Activated naive CD4-positive, alpha-beta T cell treated with anti-CD3 and anti-CD28 coated beads, Interleukin-2, amount 50 U/mL, for 24 hours (primary cell): ENCODE measurements around the gene NEU2.
"Not testable (repeated sequence)": the region's sequence is repeated elsewhere in the genome, so short reads cannot be mapped to it uniquely, and the experiment has no call there.

Experiments
- H3K27ac Mint-ChIP-seq: one replicate; pipeline ENCODE4 v1.8.0; 2021; ENCODE audit warnings: mild to moderate bottlenecking, mixed read lengths
- H3K27me3 Mint-ChIP-seq: one replicate; pipeline ENCODE4 v1.8.0; 2021; ENCODE audit warnings: mixed read lengths
- H3K36me3 Mint-ChIP-seq: one replicate; pipeline ENCODE4 v1.8.0; 2021; ENCODE audit warnings: mixed read lengths
- H3K4me1 Mint-ChIP-seq: one replicate; pipeline ENCODE4 v1.8.0; 2021; ENCODE audit warnings: mixed read lengths
- H3K4me3 Mint-ChIP-seq: one replicate; pipeline ENCODE4 v1.8.0; 2021; ENCODE audit warnings: mild to moderate bottlenecking, mixed read lengths
- H3K9me3 Mint-ChIP-seq: one replicate; pipeline ENCODE4 v1.8.0; 2021; ENCODE audit warnings: mixed read lengths

NEU2 gene

GRCh38 chr2:233056961-233057605, 24.6 kb downstream of the NEU2 start:
- peaks cover 24% of the 10 kb centered on the region for H3K4me1 Mint-ChIP-seq
- no peaks in the 10 kb centered on the region for H3K9me3 Mint-ChIP-seq
- H3K27ac Mint-ChIP-seq, result peak overlapping the region; percentile 88
- H3K27me3 Mint-ChIP-seq, result no peaks in the 10 kb centered on the region
- H3K4me3 Mint-ChIP-seq, result no peak overlapping the region
- H3K36me3 Mint-ChIP-seq, result no peaks in the 10 kb centered on the region

- Mint-ChIP-seq H3K36me3 (no peaks in the 10 kb centered on the region), H3K4me3 (peak overlapping the region; percentile 21), H3K27me3 (no peaks in the 10 kb centered on the region), H3K9me3 (no peaks in the 10 kb centered on the region), H3K27ac (peak overlapping the region; percentile 86), H3K4me1 (peaks cover 39% of the 10 kb centered on the region)
These were observed 26.5 kb downstream of the NEU2 start for GRCh38 chr2:233058717-233059546.

- Mint-ChIP-seq H3K36me3 (peaks cover under 1% of the 10 kb centered on the region), H3K4me3 (peak overlapping the region; percentile 94), H3K4me1 (peaks cover 41% of the 10 kb centered on the region), H3K9me3 (no peaks in the 10 kb centered on the region), H3K27me3 (no peaks in the 10 kb centered on the region), H3K27ac (peak overlapping the region; percentile 95)
These were observed 27.0 kb downstream of the NEU2 start for GRCh38 chr2:233059547-233059796.

DNA sequence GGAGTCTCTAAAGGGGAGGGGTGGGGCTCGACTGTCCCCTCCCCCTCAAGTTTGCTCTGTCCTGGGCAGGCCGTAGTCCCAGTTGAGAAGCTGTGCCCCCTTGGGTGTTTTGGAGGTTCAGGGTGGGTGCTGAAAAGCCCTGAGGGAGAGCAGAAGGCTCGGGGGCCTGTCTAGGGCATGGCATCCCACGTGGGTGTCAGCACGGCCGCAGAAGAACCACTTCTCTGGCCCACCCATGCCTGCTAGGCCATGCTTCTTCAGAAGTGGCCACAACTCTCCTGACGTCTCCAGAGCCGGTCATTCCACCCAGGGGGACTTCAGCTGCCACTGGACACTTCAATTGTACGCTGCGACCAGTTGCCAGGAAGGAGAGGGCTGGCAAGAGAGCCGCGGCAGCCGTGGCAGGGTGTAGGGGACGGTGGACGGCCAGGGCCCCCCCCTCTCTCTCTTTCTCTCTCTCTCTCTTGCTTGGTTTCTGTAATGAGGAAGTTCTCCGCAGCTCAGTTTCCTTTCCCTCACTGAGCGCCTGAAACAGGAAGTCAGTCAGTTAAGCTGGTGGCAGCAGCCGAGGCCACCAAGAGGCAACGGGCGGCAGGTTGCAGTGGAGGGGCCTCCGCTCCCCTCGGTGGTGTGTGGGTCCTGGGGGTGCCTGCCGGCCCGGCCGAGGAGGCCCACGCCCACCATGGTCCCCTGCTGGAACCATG, 27.5 kb downstream of the NEU2 start, which contains the start of gene INPP5D:
Gene INPP5D (plus strand): TSS at position 546 of the 704 bp plus-strand sequence. CDS start 137 bp downstream, at position 683.
- H3K4me3 Mint-ChIP-seq, result peak within 1 kb of the TSS; percentile 94
- peaks cover 3% of the 10 kb centered on the region for H3K36me3 Mint-ChIP-seq
- peaks cover 46% of the 10 kb centered on the region for H3K4me1 Mint-ChIP-seq
- no peaks in the 10 kb centered on the region for H3K9me3 Mint-ChIP-seq
- peak within 1 kb of the TSS; percentile 95 for H3K27ac Mint-ChIP-seq
- no peaks in the 10 kb centered on the region for H3K27me3 Mint-ChIP-seq

- peaks cover 3% of the 10 kb centered on the region for H3K36me3 Mint-ChIP-seq
- H3K27ac Mint-ChIP-seq, result peak overlapping the region; percentile 95
These were observed 28.1 kb downstream of the NEU2 start for GRCh38 chr2:233060501-233060979.

DNA sequence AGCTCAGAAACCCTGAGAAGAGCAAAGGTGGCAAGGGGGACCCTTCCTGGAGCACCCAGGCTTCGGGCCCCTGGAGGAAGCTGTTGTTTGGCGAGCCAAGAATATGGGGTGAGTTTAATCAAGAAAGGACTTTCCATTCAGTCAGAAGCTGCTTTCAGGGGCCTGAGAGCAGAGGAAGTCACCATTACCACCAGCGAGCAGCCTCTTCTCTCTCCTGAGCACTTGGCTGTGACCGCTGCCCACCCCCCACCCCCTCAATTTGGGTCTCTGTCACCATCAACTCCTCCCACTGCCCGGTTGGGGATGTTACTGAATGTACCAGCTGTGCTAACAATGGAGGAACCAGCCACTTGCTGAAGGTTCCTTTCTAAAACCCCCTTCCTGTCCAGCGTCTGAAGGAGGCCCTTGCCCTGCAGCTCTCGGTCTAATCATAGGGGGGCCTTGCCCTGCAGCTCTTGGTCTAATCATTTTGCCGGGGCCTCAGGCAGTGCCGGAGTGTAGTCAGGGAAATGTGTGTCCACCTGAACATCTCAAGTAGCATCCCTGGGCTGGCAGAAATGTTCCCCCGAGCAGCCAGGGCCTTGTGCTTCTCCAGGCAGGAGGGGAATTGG, 28.6 kb downstream of the NEU2 start:
- Mint-ChIP-seq H3K27me3 (no peaks in the 10 kb centered on the region), H3K36me3 (peaks cover 3% of the 10 kb centered on the region), H3K4me1 (peaks cover 55% of the 10 kb centered on the region), H3K27ac (peak overlapping the region; percentile 95), H3K9me3 (no peaks in the 10 kb centered on the region), H3K4me3 (peak overlapping the region; percentile 94)

More at GRCh38 chr2:233060501-233060979, 28.1 kb downstream of the NEU2 start:
- H3K9me3 Mint-ChIP-seq, result no peaks in the 10 kb centered on the region
- H3K4me3 Mint-ChIP-seq, result peak overlapping the region; percentile 94
- no peaks in the 10 kb centered on the region for H3K27me3 Mint-ChIP-seq
- H3K4me1 Mint-ChIP-seq, result peaks cover 52% of the 10 kb centered on the region

DNA sequence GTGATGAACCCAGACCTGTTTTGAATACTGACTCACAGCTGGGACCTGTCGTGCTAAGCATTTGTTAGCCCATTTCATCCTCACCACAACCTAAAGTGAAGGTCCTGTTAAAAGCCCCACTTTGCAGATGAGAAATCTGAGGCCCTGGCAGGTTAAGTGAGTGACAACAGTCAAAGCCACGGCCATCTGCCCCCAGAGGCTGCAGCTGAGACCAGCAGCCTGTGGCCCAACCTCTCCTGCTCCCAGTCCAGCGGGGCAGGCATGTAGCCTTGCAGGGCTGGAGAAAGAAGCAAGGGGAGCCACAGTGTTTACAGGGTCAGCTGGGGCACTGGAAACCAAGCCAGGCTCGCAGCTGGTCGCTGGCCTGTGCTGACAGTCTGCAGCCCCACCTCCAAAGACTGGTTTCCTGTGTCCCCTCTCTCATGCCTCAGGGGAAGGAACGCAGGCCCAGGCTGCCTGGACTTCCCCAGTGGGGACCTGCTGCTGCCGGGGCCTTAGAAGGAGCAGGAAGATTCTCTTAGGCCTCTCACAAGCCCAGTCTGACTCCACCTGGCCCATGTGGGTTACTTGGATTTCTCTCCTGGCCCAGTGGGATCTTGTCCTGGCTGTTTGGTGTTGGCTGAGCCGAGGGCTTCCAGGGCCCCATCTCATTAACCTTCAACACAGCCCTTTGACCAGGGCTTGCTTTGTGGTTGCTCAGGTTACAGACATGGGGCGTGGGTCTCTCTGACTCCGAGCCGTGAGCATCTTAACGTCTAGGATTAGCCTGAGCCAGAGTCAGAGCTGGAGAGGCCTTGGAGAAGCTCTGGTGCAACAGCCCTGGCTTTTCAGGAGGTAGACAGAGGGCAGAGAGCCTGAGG, 29.3 kb downstream of the NEU2 start:
- Mint-ChIP-seq H3K4me1 (peaks cover 60% of the 10 kb centered on the region), H3K9me3 (no peaks in the 10 kb centered on the region), H3K27ac (peak overlapping the region; percentile 95), H3K27me3 (no peaks in the 10 kb centered on the region), H3K4me3 (peak overlapping the region; percentile 94), H3K36me3 (peaks cover 3% of the 10 kb centered on the region)

DNA sequence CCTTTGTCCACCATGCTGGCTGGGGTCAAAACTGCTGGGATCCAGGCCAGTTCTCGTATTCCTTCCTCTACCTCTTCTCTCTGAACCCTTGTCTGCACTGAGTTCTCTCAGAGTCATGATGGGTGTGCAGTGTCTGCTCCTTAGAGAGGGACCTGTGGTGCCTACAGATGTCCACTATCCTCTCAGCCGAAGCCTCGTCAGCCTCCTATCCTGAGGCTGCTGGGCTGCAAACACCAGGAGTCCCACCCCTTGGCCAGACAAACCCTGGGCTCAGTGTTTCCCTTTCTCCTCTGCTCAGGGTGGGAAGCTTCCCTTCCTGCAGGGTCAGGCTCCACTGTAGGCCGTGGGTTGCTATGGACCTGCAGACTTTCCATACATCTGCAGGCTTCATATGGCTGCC, 30.0 kb downstream of the NEU2 start:
- Mint-ChIP-seq H3K27ac (peak overlapping the region; percentile 92), H3K4me3 (peak overlapping the region; percentile 94), H3K9me3 (no peaks in the 10 kb centered on the region), H3K36me3 (peaks cover 7% of the 10 kb centered on the region), H3K27me3 (no peaks in the 10 kb centered on the region), H3K4me1 (peaks cover 66% of the 10 kb centered on the region)

DNA sequence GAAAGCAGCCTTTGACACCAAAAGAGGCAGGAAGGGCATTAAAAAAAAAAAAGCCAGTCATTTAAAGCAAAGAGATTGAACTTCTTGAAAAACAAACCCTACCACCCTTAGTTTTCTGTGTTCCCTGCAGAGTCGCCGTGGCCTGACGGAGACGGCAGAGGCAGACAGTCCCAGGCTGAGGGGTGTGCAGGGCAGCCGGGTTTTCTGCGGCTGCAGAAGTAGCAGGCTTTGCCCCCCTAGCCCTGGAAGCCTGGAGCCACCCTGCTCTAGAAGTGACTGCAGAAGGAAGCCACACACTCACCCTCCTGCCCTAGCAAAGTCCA, 30.4 kb downstream of the NEU2 start:
- H3K27ac Mint-ChIP-seq, result peak overlapping the region; percentile 92
- no peaks in the 10 kb centered on the region for H3K27me3 Mint-ChIP-seq
- no peaks in the 10 kb centered on the region for H3K9me3 Mint-ChIP-seq
- H3K4me3 Mint-ChIP-seq, result peak overlapping the region; percentile 94
- peaks cover 68% of the 10 kb centered on the region for H3K4me1 Mint-ChIP-seq
- peaks cover 8% of the 10 kb centered on the region for H3K36me3 Mint-ChIP-seq

DNA sequence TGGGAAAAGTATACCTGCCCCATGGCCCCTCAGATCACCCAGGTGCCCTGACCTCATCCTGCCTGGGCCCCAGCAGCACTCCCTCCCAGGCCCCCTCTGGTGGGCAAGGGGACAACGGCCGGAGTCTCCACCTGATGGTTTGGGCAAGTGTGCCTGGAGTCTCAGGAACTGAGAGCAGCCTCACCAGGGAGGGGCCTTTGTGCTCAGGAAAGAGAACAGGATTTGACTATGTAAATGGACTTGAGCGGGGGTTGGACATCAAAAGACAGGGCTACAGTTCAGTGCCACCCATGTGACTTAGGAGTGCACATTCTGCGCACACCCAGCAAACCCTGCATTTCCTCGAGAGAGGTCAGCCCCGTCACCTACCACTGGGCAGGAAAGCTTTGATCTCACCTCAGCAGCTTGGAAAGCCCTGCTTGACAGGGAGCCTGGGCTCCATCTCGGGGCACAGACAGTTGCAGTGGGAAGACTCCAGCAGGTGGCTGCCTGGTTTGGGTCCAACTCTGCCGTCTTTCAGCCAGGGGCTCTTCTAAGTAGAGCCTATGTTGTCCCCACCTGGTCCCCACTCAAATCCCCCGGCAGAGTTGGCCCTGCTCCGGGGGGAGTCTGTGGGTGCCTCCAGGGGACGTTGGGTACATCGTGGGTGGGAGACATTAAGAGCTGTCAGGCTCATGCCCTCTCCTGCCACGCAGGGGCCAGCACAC, 30.9 kb downstream of the NEU2 start:
- Mint-ChIP-seq H3K36me3 (peaks cover 8% of the 10 kb centered on the region), H3K4me1 (peaks cover 67% of the 10 kb centered on the region), H3K27ac (peak overlapping the region; percentile 92), H3K9me3 (no peaks in the 10 kb centered on the region), H3K4me3 (peak overlapping the region; percentile 94), H3K27me3 (no peaks in the 10 kb centered on the region)

DNA sequence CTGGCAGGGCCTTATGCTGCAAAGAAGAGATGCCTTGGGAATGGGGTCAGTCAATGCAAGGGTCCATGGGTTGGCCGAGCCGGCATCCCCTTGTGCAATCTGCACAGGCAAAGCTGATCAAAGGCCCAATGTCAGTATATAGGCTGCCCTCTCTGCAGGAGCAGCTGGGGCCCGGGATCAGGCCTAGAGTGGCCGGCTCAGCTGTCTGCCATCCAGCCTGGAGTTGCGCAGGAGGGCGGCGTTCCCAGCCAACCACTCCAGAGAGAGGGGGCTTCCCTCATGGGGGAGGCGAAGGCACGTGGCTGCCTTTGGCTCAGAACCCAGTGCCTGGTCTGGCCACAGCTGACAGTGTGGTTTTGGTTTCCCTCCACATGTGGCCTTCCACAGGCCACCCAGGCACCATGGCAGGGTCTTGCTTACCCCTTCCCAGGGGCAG, 31.5 kb downstream of the NEU2 start:
- Mint-ChIP-seq H3K9me3 (no peaks in the 10 kb centered on the region), H3K27ac (peak overlapping the region; percentile 70), H3K4me3 (peak overlapping the region; percentile 94), H3K27me3 (no peaks in the 10 kb centered on the region), H3K36me3 (peaks cover 12% of the 10 kb centered on the region), H3K4me1 (peaks cover 68% of the 10 kb centered on the region)

- Mint-ChIP-seq H3K36me3 (peaks cover 12% of the 10 kb centered on the region), H3K27me3 (no peaks in the 10 kb centered on the region), H3K9me3 (no peaks in the 10 kb centered on the region), H3K4me1 (peaks cover 74% of the 10 kb centered on the region), H3K27ac (peak overlapping the region; percentile 55), H3K4me3 (peak overlapping the region; percentile 30)
These were observed 32.2 kb downstream of the NEU2 start for GRCh38 chr2:233064530-233065199.

- not testable (repeated sequence) for H3K27ac Mint-ChIP-seq, H3K9me3 Mint-ChIP-seq, H3K27me3 Mint-ChIP-seq
- Mint-ChIP-seq H3K4me1 (peaks cover 75% of the 10 kb centered on the region), H3K36me3 (peaks cover 12% of the 10 kb centered on the region), H3K4me3 (peak overlapping the region; percentile 3)
These were observed 32.7 kb downstream of the NEU2 start for GRCh38 chr2:233065200-233065589.

DNA sequence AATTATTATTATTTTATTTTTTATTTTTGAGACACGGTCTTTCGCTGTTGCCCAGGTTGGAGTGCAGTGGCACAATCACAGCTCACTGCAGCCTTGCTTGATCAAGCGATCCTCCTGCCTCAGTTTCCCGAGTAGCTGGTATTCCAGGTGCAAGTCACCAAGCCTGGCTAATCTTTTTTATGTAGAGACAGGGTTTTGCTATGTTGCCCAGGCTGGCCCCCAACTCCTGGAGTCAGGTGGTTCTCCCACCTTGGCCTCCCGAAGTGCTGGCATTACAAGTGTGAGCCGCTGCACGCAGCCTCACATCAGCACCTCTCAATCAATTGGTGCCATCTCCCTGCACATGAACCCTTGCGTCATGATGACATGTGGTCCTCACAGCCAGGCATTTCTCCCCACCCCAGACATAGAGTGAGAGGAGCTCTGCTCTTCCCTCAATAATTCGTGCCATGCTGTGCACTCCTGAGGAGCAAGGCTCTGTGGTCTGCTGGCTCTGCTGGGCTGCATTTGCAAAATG, 33.5 kb downstream of the NEU2 start:
- H3K36me3 Mint-ChIP-seq, result peaks cover 15% of the 10 kb centered on the region
- no peaks in the 10 kb centered on the region for H3K9me3 Mint-ChIP-seq
- H3K4me1 Mint-ChIP-seq, result peaks cover 80% of the 10 kb centered on the region
- H3K4me3 Mint-ChIP-seq, result peak overlapping the region; percentile 30
- peak overlapping the region; percentile 30 for H3K27ac Mint-ChIP-seq
- no peaks in the 10 kb centered on the region for H3K27me3 Mint-ChIP-seq
